Measurements from ENCODE around the gene TMEM143.

TMEM143 gene

DNA sequence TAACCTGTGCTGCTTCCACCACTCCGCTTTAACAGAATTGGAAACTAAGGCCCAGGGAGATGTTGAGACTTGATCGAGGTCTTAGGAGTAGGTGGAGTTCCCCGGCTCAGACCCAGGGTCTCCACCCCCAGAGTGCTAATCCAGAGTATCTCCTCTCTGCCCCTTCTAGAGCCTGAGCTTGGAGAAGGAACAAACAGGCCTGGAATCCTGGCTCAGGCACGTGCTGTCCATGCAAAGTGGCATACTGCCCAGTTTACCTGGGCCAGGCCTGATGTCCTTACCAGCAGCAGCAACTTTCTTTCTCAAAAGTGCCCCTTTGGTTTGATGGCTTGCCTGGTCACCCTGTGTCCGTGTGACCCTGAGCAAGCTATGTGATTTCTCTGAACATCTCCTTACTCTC, 4.1 kb upstream of the TMEM143 start:
- Histone ChIP-seq H3K27ac (ENCODE audit: low read depth, low read length) (no peak overlapping the region), H2AK5ac (ENCODE audit: low read length) (no peak overlapping the region), H2BK5ac (ENCODE audit: low read length) (no peak overlapping the region), H3K4me1 (ENCODE audit: control insufficient read depth, low read depth, low read length) (peaks cover 3% of the 10 kb centered on the region), H3K4me2 (ENCODE audit: low read length) (no peak overlapping the region), H3K4me3 (ENCODE audit: low read length) (no peak overlapping the region), H3K18ac (ENCODE audit: low read length) (no peak overlapping the region), H2BK120ac (ENCODE audit: low read depth, low read length) (no peak overlapping the region), H3K79me2 (ENCODE audit: control insufficient read depth, insufficient read depth, low read length) (no peaks in the 10 kb centered on the region), H3K79me1 (ENCODE audit: low read length) (no peaks in the 10 kb centered on the region), H2BK15ac (replicated peaks; ENCODE audit: low read depth) (no peak overlapping the region), H3K27me3 (ENCODE audit: insufficient read depth, low read length, poor library complexity) (no peaks in the 10 kb centered on the region), H3K4ac (ENCODE audit: low read depth, low read length) (no peak overlapping the region), H4K8ac (ENCODE audit: low read depth, low read length) (no peak overlapping the region), H3K23ac (ENCODE audit: low read length) (no peak overlapping the region), H3K56ac (ENCODE audit: low read length) (no peak overlapping the region), H4K5ac (ENCODE audit: low read length) (no peak overlapping the region), H3K36me3 (ENCODE audit: control insufficient read depth, insufficient read depth, low read length) (no peaks in the 10 kb centered on the region), H3K9ac (ENCODE audit: low read length) (no peak overlapping the region)
- WGBS (ENCODE audit: extremely low coverage, insufficient coverage, low lambda C conversion rate), result no CpG with 5 or more reads among the region's 5 CpGs
- no peak for DNase-seq

DNA sequence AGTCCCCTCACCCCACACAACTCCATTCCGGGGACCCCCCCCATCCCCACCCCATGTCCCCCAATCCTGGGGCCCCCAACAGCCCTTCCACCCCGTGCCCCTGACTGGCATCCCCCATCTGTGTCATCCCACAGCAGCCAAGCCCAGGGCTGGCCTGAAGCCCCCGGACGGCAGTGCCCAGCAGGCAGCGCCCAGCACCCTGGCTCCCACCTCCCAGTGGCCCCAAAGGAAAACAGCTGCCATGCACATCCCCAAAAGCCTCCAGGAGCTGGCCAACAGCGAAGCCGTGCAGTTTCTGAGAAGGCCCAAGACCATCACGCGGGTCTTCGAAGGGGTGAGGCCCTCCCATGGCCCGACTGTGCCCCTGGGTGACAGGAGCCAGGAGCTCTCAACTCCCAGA, 1.9 kb upstream of the TMEM143 start:
- Histone ChIP-seq H3K4me2 (ENCODE audit: low read length) (no peak overlapping the region), H3K27me3 (ENCODE audit: insufficient read depth, low read length, poor library complexity) (no peaks in the 10 kb centered on the region), H2BK15ac (replicated peaks; ENCODE audit: low read depth) (no peak overlapping the region), H3K79me1 (ENCODE audit: low read length) (no peaks in the 10 kb centered on the region), H3K4me3 (ENCODE audit: low read length) (no peak overlapping the region), H3K4ac (ENCODE audit: low read depth, low read length) (no peak overlapping the region), H3K18ac (ENCODE audit: low read length) (no peak overlapping the region), H3K36me3 (ENCODE audit: control insufficient read depth, insufficient read depth, low read length) (no peaks in the 10 kb centered on the region), H4K8ac (ENCODE audit: low read depth, low read length) (no peak overlapping the region), H3K27ac (ENCODE audit: low read depth, low read length) (no peak overlapping the region), H2BK5ac (ENCODE audit: low read length) (no peak overlapping the region), H4K5ac (ENCODE audit: low read length) (no peak overlapping the region), H3K79me2 (ENCODE audit: control insufficient read depth, insufficient read depth, low read length) (no peaks in the 10 kb centered on the region), H3K56ac (ENCODE audit: low read length) (no peak overlapping the region), H2BK120ac (ENCODE audit: low read depth, low read length) (no peak overlapping the region), H3K23ac (ENCODE audit: low read length) (no peak overlapping the region), H3K4me1 (ENCODE audit: control insufficient read depth, low read depth, low read length) (peaks cover 3% of the 10 kb centered on the region), H2AK5ac (ENCODE audit: low read length) (no peak overlapping the region), H3K9ac (ENCODE audit: low read length) (no peak overlapping the region)
- no peak for DNase-seq
- no CpG with 5 or more reads among the region's 11 CpGs for WGBS (ENCODE audit: extremely low coverage, insufficient coverage, low lambda C conversion rate)

- H2BK5ac ChIP-seq (ENCODE audit: low read length), result no peak overlapping the region
These were observed 1.0 kb upstream of the TMEM143 start for GRCh38 chr19:48364598-48365348.

DNA sequence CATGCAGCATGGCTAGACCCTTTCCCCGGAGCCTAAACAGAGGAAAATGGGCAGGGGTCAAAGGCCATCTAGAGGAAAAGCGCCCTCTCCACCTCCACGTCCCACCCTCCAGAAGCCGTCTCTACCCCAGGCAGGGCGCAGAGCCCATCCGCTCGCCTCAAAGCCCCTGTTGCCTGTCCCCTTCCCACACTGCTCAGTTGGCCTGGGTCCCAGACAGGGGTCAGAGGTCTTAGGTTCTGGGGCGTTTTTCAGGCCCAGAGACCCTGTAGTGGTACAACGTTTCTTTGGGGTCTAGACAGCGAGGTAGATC, 285 bp downstream of the TMEM143 start:
- H3K36me3 ChIP-seq (ENCODE audit: control insufficient read depth, insufficient read depth, low read length), result no peaks in the 10 kb centered on the region
- peak overlapping the region; percentile 87 for H3K56ac ChIP-seq (ENCODE audit: low read length)
- WGBS (ENCODE audit: extremely low coverage, insufficient coverage, low lambda C conversion rate), result no CpG with 5 or more reads among the region's 10 CpGs
- peak overlapping the region; percentile 34 for H3K4me2 ChIP-seq (ENCODE audit: low read length)
- no peak overlapping the region for H4K8ac ChIP-seq (ENCODE audit: low read depth, low read length)
- peak overlapping the region; percentile 71 for H2BK5ac ChIP-seq (ENCODE audit: low read length)
- H3K27ac ChIP-seq (ENCODE audit: low read depth, low read length), result peak overlapping the region; percentile 36
- H2BK15ac ChIP-seq (replicated peaks; ENCODE audit: low read depth), result no peak overlapping the region
- H2AK5ac ChIP-seq (ENCODE audit: low read length), result no peak overlapping the region
- H3K79me2 ChIP-seq (ENCODE audit: control insufficient read depth, insufficient read depth, low read length), result no peaks in the 10 kb centered on the region
- peak overlapping the region; percentile 73 for H3K9ac ChIP-seq (ENCODE audit: low read length)
- no peak overlapping the region for H2BK120ac ChIP-seq (ENCODE audit: low read depth, low read length)
- DNase-seq, result no peak
- no peak overlapping the region for H3K23ac ChIP-seq (ENCODE audit: low read length)
- no peaks in the 10 kb centered on the region for H3K79me1 ChIP-seq (ENCODE audit: low read length)
- no peaks in the 10 kb centered on the region for H3K27me3 ChIP-seq (ENCODE audit: insufficient read depth, low read length, poor library complexity)
- H3K4ac ChIP-seq (ENCODE audit: low read depth, low read length), result peak overlapping the region; percentile 27
- H3K4me1 ChIP-seq (ENCODE audit: control insufficient read depth, low read depth, low read length), result peaks cover 3% of the 10 kb centered on the region
- H4K5ac ChIP-seq (ENCODE audit: low read length), result no peak overlapping the region
- peak overlapping the region; percentile 15 for H3K18ac ChIP-seq (ENCODE audit: low read length)
- peak overlapping the region; percentile 6 for H3K4me3 ChIP-seq (ENCODE audit: low read length)

More at GRCh38 chr19:48364598-48365348, 1.0 kb upstream of the TMEM143 start:
- Histone ChIP-seq H3K79me2 (ENCODE audit: control insufficient read depth, insufficient read depth, low read length) (no peaks in the 10 kb centered on the region), H2BK15ac (replicated peaks; ENCODE audit: low read depth) (no peak overlapping the region), H3K4me3 (ENCODE audit: low read length) (no peak overlapping the region), H2BK120ac (ENCODE audit: low read depth, low read length) (no peak overlapping the region), H2AK5ac (ENCODE audit: low read length) (peak overlapping the region; percentile 74), H3K27ac (ENCODE audit: low read depth, low read length) (no peak overlapping the region), H3K4me2 (ENCODE audit: low read length) (peak overlapping the region; percentile 77), H3K4ac (ENCODE audit: low read depth, low read length) (no peak overlapping the region), H3K4me1 (ENCODE audit: control insufficient read depth, low read depth, low read length) (peaks cover 3% of the 10 kb centered on the region), H3K23ac (ENCODE audit: low read length) (no peak overlapping the region), H3K18ac (ENCODE audit: low read length) (peak overlapping the region; percentile 12), H4K5ac (ENCODE audit: low read length) (no peak overlapping the region), H3K27me3 (ENCODE audit: insufficient read depth, low read length, poor library complexity) (no peaks in the 10 kb centered on the region), H3K9ac (ENCODE audit: low read length) (peak overlapping the region; percentile 68), H3K79me1 (ENCODE audit: low read length) (no peaks in the 10 kb centered on the region), H3K36me3 (ENCODE audit: control insufficient read depth, insufficient read depth, low read length) (no peaks in the 10 kb centered on the region), H3K56ac (ENCODE audit: low read length) (peak overlapping the region; percentile 88), H4K8ac (ENCODE audit: low read depth, low read length) (peak overlapping the region; percentile 76)
- DNase-seq, result no peak
- WGBS (ENCODE audit: extremely low coverage, insufficient coverage, low lambda C conversion rate), result no CpG with 5 or more reads among the region's 10 CpGs

GRCh38 chr19:48362716-48363499, 832 bp downstream of the TMEM143 start:
- Histone ChIP-seq H3K79me2 (ENCODE audit: control insufficient read depth, insufficient read depth, low read length) (no peaks in the 10 kb centered on the region), H3K4me2 (ENCODE audit: low read length) (peak overlapping the region; percentile 34), H3K4me1 (ENCODE audit: control insufficient read depth, low read depth, low read length) (peaks cover 3% of the 10 kb centered on the region), H3K79me1 (ENCODE audit: low read length) (no peaks in the 10 kb centered on the region), H4K5ac (ENCODE audit: low read length) (no peak overlapping the region), H3K18ac (ENCODE audit: low read length) (peak overlapping the region; percentile 15), H4K8ac (ENCODE audit: low read depth, low read length) (no peak overlapping the region), H2BK120ac (ENCODE audit: low read depth, low read length) (no peak overlapping the region), H2BK5ac (ENCODE audit: low read length) (peak overlapping the region; percentile 71), H3K23ac (ENCODE audit: low read length) (no peak overlapping the region), H2BK15ac (replicated peaks; ENCODE audit: low read depth) (no peak overlapping the region), H3K4ac (ENCODE audit: low read depth, low read length) (peak overlapping the region; percentile 27), H3K4me3 (ENCODE audit: low read length) (peak overlapping the region; percentile 6), H3K27ac (ENCODE audit: low read depth, low read length) (peak overlapping the region; percentile 36), H3K9ac (ENCODE audit: low read length) (peak overlapping the region; percentile 73), H3K56ac (ENCODE audit: low read length) (peak overlapping the region; percentile 87), H3K36me3 (ENCODE audit: control insufficient read depth, insufficient read depth, low read length) (no peaks in the 10 kb centered on the region), H3K27me3 (ENCODE audit: insufficient read depth, low read length, poor library complexity) (no peaks in the 10 kb centered on the region), H2AK5ac (ENCODE audit: low read length) (no peak overlapping the region)
- DNase-seq, result peak; percentile 98
- WGBS (ENCODE audit: extremely low coverage, insufficient coverage, low lambda C conversion rate), result no CpG with 5 or more reads among the region's 26 CpGs

Data from mesendoderm (in vitro differentiated cells).